Skeletal muscle tissue (tissue), 4 donors: Measurements from ENCODE around the gene RXRA. TPM values are rescaled to one million over a fixed set of nuclear protein-coding genes. Genes with fewer than 3 reads are reported as not detected.

Experiments
- H3K27ac ChIP-seq: one replicate; pipeline ENCODE4 v1.7.0; 2013; ENCODE audit warnings: mild to moderate bottlenecking, low read depth, low read length, inconsistent platforms
- H3K27me3 ChIP-seq, 3 donors: one replicate each; pipeline ENCODE4 v1.7.0; 2013; ENCODE audit warnings: low read length in 3 of 3; ENCODE audit not compliant: control insufficient read depth in 3 of 3, insufficient read depth in 3 of 3
- H3K36me3 ChIP-seq, 3 donors: one replicate each; pipeline ENCODE4 v1.7.0; 2013; ENCODE audit warnings: low read length in 3 of 3; ENCODE audit not compliant: control insufficient read depth in 3 of 3, insufficient read depth in 3 of 3
- H3K4me1 ChIP-seq, 3 donors: one replicate each; pipeline ENCODE4 v1.7.0; 2013; ENCODE audit warnings: low read length in 3 of 3, mild to moderate bottlenecking in 3 of 3; ENCODE audit not compliant: control insufficient read depth in 3 of 3, insufficient read depth in 3 of 3
- H3K4me3 ChIP-seq, 3 donors: one replicate each; pipeline ENCODE4 v1.7.0; 2013; ENCODE audit warnings: low read length in 3 of 3
- H3K9ac ChIP-seq, 3 donors: one replicate each; pipeline ENCODE4 v1.7.0; 2013; ENCODE audit warnings: low read length in 3 of 3, mild to moderate bottlenecking in 3 of 3, moderate library complexity in 2 of 3, low read depth in 1 of 3
- H3K9me3 ChIP-seq, 3 donors: one replicate each; pipeline ENCODE4 v1.7.0; 2013; ENCODE audit warnings: low read length in 3 of 3; ENCODE audit not compliant: control insufficient read depth in 3 of 3
- total RNA-seq: library from RNA; depleted of rRNA; stranded (reverse); fragments of >200 nt; gene quantifications from one replicate; pipeline ENCODE4 v1.2.3, GENCODE V29; 2014
- donor health status: Osteomylitis.

Gene RXRA
- total RNA-seq, 1 donor from 2014 or later = 11.5 TPM

DNA sequence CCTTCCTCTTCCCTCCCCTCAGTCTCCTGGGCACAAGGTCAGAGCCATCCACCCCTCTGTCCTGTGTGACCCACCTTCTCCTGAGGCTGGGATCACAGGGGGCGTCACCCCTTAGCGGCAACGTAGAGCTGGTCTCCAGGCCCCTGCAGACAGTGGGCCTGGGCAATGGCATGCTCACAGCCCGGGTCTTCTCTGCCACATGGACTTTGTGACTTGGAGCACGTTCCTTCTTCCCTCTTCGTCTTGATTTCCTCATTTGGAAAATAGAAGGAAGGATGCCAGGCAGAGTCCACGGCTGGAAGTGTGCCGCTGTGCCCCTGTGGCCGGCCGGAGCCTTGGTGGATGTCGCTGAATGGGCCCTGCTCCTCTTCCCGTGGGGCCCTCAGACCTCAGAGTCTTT, 10.0 kb downstream of the RXRA start:
- peaks cover 98 to 100% (median 100%) of the 10 kb centered on the region in 3 donors for H3K4me1 ChIP-seq
- peak overlapping the region in 2 of 3 donors; percentile 17 to 52 for H3K4me3 ChIP-seq
- H3K27me3 ChIP-seq = no peaks in the 10 kb centered on the region
- H3K9me3 ChIP-seq = no peaks in the 10 kb centered on the region
- no peaks in the 10 kb centered on the region for H3K36me3 ChIP-seq
- peak overlapping the region; percentile 37 for H3K27ac ChIP-seq
- H3K9ac ChIP-seq = peak overlapping the region in 2 of 3 donors; percentile 70 to 81

DNA sequence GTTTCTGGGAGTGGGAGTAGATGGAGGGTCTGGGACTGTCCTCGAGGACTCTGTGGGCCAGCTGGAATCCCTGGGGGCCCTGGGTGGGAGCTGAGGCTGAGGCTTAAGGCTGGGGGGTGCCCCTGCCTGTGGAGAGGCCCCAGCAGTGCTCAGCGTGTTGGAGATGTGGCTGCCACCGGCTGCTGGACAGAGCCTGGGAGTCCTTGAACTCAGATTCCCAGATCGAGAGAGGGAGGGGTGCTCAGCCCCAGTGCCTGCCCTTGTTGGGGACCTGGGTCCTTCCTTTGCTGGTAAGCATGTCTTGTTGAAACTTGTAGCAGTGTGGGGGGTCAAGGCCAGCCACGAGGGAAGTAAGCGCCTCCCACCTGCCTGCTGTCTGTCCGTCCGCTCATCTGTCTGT, 10.7 kb downstream of the RXRA start:
- Histone ChIP-seq H3K4me1 (peaks cover 98 to 100% (median 100%) of the 10 kb centered on the region in 3 donors), H3K27me3 (no peaks in the 10 kb centered on the region), H3K27ac (peak overlapping the region; percentile 37), H3K4me3 (no peak overlapping the region), H3K36me3 (no peaks in the 10 kb centered on the region), H3K9me3 (no peaks in the 10 kb centered on the region), H3K9ac (peak overlapping the region; percentile 10 to 81 (median 32))

DNA sequence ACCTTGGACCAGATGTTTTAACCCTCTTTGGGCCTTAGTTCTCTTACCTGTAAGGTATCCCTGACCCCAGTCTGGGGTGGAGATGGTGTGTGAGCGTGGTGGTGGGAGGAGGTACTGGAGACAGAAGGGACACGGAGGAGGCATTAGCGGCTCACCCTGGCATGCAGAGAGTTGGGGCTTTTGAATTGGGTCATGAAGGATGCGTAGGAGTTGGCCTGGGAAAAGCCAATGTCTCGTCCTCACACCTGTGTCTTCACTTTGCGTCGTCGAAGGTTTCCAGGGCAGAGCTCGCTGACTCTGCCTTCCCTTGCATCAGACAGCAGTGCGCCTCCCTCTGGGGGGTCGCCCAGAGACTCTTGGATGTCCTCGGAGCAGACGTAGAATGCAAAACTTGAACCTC, 11.2 kb downstream of the RXRA start:
- peak overlapping the region; percentile 51 for H3K27ac ChIP-seq
- H3K4me1 ChIP-seq = peaks cover 98 to 100% (median 100%) of the 10 kb centered on the region in 3 donors

DNA sequence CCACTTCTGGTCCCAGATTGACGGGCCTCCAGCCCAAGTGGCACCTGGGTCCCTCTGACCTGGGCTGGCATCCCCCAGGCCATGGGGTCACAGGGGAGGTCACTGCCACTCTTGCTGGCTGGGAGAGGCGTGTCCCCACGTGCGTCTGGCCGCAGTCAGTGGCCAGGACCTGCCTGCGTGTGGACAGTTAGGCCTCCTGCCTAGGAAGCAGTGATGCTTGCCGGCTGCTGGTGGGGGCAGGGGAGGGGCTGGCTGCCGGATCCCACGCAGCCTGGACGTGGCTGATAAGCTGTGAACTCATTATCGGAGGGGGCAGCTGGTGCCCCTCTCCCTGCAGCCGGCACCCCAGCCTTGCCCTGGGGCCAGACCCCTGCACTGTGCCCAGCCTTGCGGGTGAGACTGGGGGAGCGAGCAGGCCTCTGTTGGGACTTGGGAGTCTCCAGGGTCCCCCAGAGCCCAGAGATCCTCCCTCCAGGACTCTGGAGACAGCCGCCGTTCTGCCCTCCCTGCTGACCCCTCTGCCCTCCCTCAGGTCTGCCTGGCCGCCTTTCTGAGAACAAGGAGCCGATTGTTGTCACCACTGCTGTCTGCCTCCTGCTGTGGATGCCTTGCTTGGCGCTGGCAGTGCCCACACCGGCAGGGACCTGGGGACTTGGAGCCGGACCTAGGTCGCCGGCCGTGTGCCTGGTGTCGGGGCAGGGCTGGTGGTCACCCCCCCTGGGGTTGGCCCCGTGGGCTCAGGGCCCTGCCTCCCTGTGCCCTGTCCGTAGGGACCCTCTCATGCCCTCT, 12.3 kb downstream of the RXRA start:
- H3K4me1 ChIP-seq = peaks cover 98 to 100% (median 100%) of the 10 kb centered on the region in 3 donors
- no peaks in the 10 kb centered on the region for H3K36me3 ChIP-seq
- H3K9ac ChIP-seq = peak overlapping the region; percentile 14 to 77 (median 56)
- peak overlapping the region; percentile 20 to 58 (median 45) for H3K4me3 ChIP-seq
- no peaks in the 10 kb centered on the region for H3K27me3 ChIP-seq
- H3K9me3 ChIP-seq = no peaks in the 10 kb centered on the region
- peak overlapping the region; percentile 62 for H3K27ac ChIP-seq

More for the DNA sequence above, 11.2 kb downstream of the RXRA start:
- Histone ChIP-seq H3K36me3 (no peaks in the 10 kb centered on the region), H3K9me3 (no peaks in the 10 kb centered on the region), H3K9ac (peak overlapping the region in 2 of 3 donors; percentile 51 to 81), H3K27me3 (no peaks in the 10 kb centered on the region), H3K4me3 (no peak overlapping the region)

DNA sequence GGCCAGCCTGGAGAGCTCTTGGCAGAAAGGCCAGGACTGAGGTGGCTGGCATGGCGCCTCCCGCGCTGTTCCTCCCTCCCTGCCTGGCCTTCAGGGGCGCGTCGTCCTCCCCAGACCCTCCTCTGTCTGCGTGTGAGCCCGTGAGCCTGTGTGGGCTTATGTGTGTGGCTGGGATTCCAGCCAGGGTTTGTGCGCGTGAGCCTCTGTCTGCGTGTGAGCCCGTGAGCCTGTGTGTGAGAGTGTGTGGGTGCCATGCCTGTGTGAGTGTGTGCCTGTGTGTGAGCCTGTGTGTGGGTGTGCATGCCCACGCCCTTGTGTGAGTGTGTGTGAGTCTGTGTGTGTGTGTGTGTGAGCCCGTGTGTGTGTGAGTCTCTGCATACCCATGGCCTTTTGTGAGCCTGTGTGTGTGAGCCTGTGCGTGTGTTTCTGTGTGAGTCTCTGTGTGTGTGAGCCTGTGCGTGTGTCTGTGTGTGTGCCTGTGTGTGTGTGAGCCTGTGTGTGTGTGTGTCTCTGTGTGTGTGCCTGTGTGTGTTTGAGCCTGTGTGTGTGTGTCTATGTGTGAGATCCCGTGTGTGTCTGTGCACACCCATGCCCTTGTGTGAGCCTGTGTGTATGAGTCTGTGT, 13.0 kb downstream of the RXRA start:
- Histone ChIP-seq H3K4me1 (peaks cover 98 to 100% (median 100%) of the 10 kb centered on the region in 3 donors), H3K4me3 (peak overlapping the region; percentile 20 to 56 (median 45)), H3K27me3 (no peaks in the 10 kb centered on the region), H3K36me3 (no peaks in the 10 kb centered on the region), H3K9ac (peak overlapping the region; percentile 14 to 77 (median 56)), H3K9me3 (no peaks in the 10 kb centered on the region), H3K27ac (peak overlapping the region; percentile 62)

DNA sequence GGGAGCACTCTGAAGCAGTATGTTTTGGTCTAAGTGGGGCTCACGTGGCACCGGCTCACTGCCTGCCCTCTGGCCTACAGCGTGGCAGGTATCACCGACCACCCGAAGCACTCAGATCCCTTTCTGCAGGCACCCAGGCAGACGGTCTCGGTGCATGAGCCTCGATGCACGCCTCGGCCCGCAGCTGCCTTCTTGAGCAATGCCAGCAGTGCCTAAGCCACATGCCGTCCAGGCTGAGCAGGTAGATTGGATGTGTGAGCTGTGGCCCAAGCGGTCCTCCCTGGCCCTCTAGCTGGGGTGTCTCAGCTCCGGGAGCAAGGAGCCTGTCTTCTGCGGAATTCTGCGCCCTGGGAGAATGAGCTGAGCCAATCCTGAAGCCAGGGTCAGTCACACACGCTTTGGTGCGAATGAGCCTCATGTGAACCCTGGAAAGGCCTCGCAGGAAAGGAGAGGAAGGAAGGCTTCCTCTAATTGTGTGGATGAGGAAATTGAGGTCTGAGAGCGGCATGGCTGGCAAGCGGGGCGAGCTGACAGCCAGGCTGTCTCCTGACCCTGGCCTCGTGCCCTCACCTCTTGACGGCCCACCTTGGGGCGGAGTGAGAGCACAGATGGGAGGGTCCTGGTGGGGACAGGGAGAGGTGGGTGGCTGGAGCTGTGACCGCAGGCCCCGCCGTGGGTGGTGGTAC, 14.4 kb downstream of the RXRA start:
- Histone ChIP-seq H3K4me1 (peaks cover 99 to 100% (median 100%) of the 10 kb centered on the region in 3 donors), H3K27ac (peak overlapping the region; percentile 78), H3K36me3 (no peaks in the 10 kb centered on the region), H3K4me3 (peak overlapping the region; percentile 2 to 52 (median 31)), H3K9me3 (no peaks in the 10 kb centered on the region), H3K27me3 (no peaks in the 10 kb centered on the region), H3K9ac (peak overlapping the region in 2 of 3 donors; percentile 36 to 77)

DNA sequence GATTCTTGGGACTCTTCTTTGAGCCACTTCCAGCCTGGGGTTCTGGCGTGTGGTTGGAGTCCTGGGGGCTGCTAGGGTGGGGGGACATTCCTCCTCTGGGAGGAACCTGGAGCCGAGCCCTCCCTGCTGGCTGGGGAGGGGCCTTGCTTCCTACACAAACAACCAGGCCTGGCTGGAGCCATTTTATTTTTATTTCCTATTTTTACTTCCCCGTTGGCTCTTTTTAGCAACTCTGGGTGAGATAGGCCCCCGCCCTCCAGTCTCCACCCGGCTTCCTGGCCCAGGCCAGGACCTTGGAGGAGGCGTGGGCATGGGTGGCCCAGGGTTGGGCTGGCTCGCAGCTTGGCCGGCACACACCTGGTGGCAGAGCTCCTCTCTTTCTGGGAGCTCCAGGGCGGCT, 15.1 kb downstream of the RXRA start:
- Histone ChIP-seq H3K36me3 (no peaks in the 10 kb centered on the region), H3K27me3 (no peaks in the 10 kb centered on the region), H3K4me1 (peaks cover 99 to 100% (median 100%) of the 10 kb centered on the region in 3 donors), H3K27ac (peak overlapping the region; percentile 78), H3K9ac (peak overlapping the region in 2 of 3 donors; percentile 12 to 77), H3K9me3 (no peaks in the 10 kb centered on the region), H3K4me3 (peak overlapping the region in 2 of 3 donors; percentile 2 to 49)

DNA sequence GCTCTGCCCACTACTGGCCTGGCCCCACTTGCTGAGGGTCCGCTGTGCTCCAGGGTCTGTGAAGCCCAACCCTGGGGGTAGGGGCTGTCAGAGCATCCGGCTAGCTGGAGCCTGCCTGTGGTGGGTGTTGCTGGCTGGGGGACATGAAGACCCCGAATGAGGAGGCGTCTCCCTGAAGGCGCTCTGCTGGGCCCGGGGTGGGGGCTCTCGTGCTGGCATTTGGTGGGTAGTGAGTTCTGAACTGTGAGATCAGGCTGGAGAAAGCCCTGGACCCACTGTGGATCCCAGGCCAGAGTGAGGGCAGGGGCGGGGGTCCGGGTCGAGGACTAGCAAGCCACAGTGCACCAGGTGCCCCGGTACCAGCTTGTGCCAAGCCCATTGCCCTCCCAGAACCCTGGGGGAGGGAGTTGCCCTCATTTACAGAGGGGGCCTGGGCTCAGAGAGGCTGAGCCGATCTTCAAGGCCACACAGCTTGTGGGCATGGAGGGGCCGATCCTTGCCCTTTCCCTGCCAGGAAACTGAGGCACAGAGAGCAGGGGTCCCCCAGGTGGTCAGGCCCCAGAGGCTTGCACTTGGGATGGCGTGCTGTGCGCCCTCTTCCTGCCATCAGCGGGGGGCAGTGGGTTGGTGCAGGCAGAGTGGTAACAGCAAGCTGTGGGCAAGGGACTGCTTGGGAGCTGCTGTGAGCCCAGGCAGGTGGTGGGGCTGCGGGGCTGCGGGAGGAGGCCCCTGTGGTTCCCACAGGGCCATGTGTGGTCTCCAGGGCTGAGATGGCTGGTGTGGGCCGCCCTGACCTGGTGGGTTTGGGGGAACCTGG, 15.9 kb downstream of the RXRA start:
- Histone ChIP-seq H3K36me3 (no peaks in the 10 kb centered on the region), H3K9ac (peak overlapping the region in 2 of 3 donors; percentile 4 to 77), H3K27me3 (no peaks in the 10 kb centered on the region), H3K9me3 (no peaks in the 10 kb centered on the region), H3K27ac (peak overlapping the region; percentile 78), H3K4me1 (peaks cover 97 to 100% (median 100%) of the 10 kb centered on the region in 3 donors), H3K4me3 (peak overlapping the region in 1 of 3 donors; percentile 49)

DNA sequence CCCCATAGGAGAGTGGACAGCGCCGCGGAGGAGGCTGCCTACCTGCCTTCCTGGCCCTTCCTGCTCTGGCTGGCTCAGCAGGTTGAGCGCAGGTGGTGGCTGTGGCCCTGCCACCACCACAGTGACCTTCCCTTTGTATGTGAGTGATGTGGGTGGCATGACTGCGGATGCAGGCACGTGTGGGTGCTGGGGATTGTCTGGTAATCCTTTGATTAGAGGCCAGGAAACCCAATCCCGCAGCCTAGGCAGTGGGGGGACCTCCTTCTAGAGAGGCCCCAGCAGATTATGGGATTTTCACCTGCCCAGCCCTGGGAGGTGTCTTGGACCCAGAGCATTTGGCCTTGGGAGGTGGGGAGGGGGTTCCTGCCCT, 16.5 kb downstream of the RXRA start:
- no peak overlapping the region for H3K27ac ChIP-seq
- H3K9ac ChIP-seq = peak overlapping the region in 2 of 3 donors; percentile 32 to 77
- H3K36me3 ChIP-seq = no peaks in the 10 kb centered on the region
- H3K4me3 ChIP-seq = no peak overlapping the region
- H3K27me3 ChIP-seq = no peaks in the 10 kb centered on the region
- H3K4me1 ChIP-seq = peaks cover 98 to 100% (median 100%) of the 10 kb centered on the region in 3 donors
- no peaks in the 10 kb centered on the region for H3K9me3 ChIP-seq
